Heart left ventricle (tissue), 16 donors: ENCODE measurements around the gene INSIG2. TPM values are rescaled to one million over a fixed set of nuclear protein-coding genes. Genes with fewer than 3 reads are reported as not detected.

ENCODE experiments used
- ATAC-seq, 4 donors: fragments of 200-7000 bp; cut with Tn5 transposase; one replicate each; pipeline ENCODE4 v1.9.1; 2020 to 2022; ENCODE audit warnings: moderate library complexity in 4 of 4, mild to moderate bottlenecking in 3 of 4, moderate number of reproducible peaks in 1 of 4
- DNase-seq, 5 donors: peaks; one replicate each; pipeline ENCODE4 v3.0.0-alpha.2; 2020
- H3K27ac ChIP-seq, 12 donors: fragments of 200-600 bp; sonication (generic) in 4 of 12; one replicate each; pipeline versions ENCODE4 v1.5.0 to v1.8.0; 2016 to 2022; ENCODE audit warnings: mild to moderate bottlenecking in 2 of 12
- H3K27me3 ChIP-seq, 9 donors: fragments of 200-600 bp; sonication (generic) in 2 of 9; one replicate each; pipeline versions ENCODE4 v1.5.1 to v1.8.0; 2016 to 2022; ENCODE audit warnings: mild to moderate bottlenecking in 3 of 9
- H3K36me3 ChIP-seq, 9 donors: fragments of 200-600 bp; sonication (generic) in 2 of 9; one replicate each; pipeline versions ENCODE4 v1.5.0 to v1.8.0; 2018 to 2022; ENCODE audit warnings: mild to moderate bottlenecking in 2 of 9
- H3K4me1 ChIP-seq, 12 donors: fragments of 200-600 bp; sonication (generic) in 4 of 12; one replicate each; pipeline versions ENCODE4 v1.5.0 to v1.8.0; 2016 to 2022; ENCODE audit warnings: mild to moderate bottlenecking in 3 of 12
- H3K4me3 ChIP-seq, 12 donors: fragments of 200-600 bp; sonication (generic) in 4 of 12; one replicate each; pipeline versions ENCODE4 v1.5.0 to v1.8.0; 2017 to 2022; ENCODE audit warnings: mild to moderate bottlenecking in 9 of 12, moderate library complexity in 4 of 12
- H3K9me3 ChIP-seq, 12 donors: fragments of 200-600 bp; sonication (generic) in 4 of 12; one replicate each; pipeline versions ENCODE4 v1.5.0 to v1.8.0; 2016 to 2022; ENCODE audit warnings: mild to moderate bottlenecking in 1 of 12
- CTCF ChIP-seq, 12 donors: fragments of 200-600 bp; sonication (generic) in 4 of 12; IDR thresholded peaks; one replicate each; pipeline versions ENCODE4 v1.5.0 to v1.8.0; 2018 to 2022; ENCODE audit warnings: antibody characterized with exemption in 12 of 12, mild to moderate bottlenecking in 5 of 12
- POLR2A ChIP-seq, 2 donors: fragments of 450-650 bp; IDR thresholded peaks; one replicate each; pipeline ENCODE4 v1.6.1; 2017; ENCODE audit warnings: antibody characterized with exemption in 2 of 2, mild to moderate bottlenecking in 2 of 2, moderate library complexity in 2 of 2
- WGBS, 4 donors: extraction: QIAGEN DNeasy Blood & Tissue Kit in 2 of 4; methylation state at CpG; one replicate each; pipeline versions ENCODE4 v1.1.5 to v1.1.7; 2013 to 2018; 5-methylcytosine and 5-hydroxymethylcytosine counted together
- intact Hi-C, 10 donors: fragments of 100-400 bp; cut with DNase I; formaldehyde crosslinking; loops; one replicate each; pipeline versions ENCODE4 v1.11.1 to v1.14.2; 2022
- polyA plus RNA-seq, 2 donors: library from polyadenylated mRNA; stranded (reverse); fragments of 200-250 nt; gene quantifications; one replicate each; pipeline ENCODE4 v1.2.3, GENCODE V29; 2013
- total RNA-seq, 9 donors: library from RNA; depleted of rRNA in 2 of 9; stranded (reverse); fragments of >200 nt in 2 of 9; fragmentation: NEBNext Ultra II Directional in 3 of 9; extraction: Animal tissue kit (Norgen Biotek cat#: 25700) in 3 of 9; gene quantifications; one replicate each; pipeline versions ENCODE4 v1.1.0 to v1.2.4, GENCODE V29; 2016 to 2023
- donor health status: ischemic (EF 13 %, LVEDD 7.1; RV severe dilation, severe dysfunction).
- donor health status: healthy with polysubstance abuse.
- donor health status: DM: no; HTN: yes; CAD: no.
- donor health status: DM: no; HTN: no; CAD: no.
- donor health status: ischemic (EF 25% LVEDD 6.9; RV normal size, moderate dysfunction).
- donor health status: ischemic (EF 25% LVEDD 5.7; RV mildly dilated, moderate dysfunction).
- donor health status: healthy.
- donor health status: DM: yes; HTN: yes; CAD: no.
- donor health status: ischemic (EF 35%, LVEDD 5.7; RV mildly dilated, moderate dysfunction).
- donor health status: nonischemic (EF 11% LVEDD 7.7; RV severe dilation, severe dysfunction).
- donor health status: DM: yes; HTN: yes; CAD: no.
- donor health status: PGD.
- donor health status: ischemic (EF 29% LVEDD 5.4; RV normal size, mild dysfunction).
- donor health status: nonischemic (EF 23%, LVEDD 6.1; RV moderate dilation, normal function).

The INSIG2 gene
- total and polyA plus RNA-seq, 11 donors = 6.5 to 16.4 (median 13.7) TPM

GRCh38 chr2:118044854-118045253, 43.4 kb upstream of the INSIG2 start:
- no peak for DNase-seq
- Histone ChIP-seq H3K4me1 (peaks cover 0 to 6% (median 0%) of the 10 kb centered on the region in 12 donors), H3K27me3 (peaks cover 0 to 61% (median 11%) of the 10 kb centered on the region in 9 donors), H3K36me3 (no peaks in the 10 kb centered on the region), H3K4me3 (no peak overlapping the region), H3K9me3 (no peaks in the 10 kb centered on the region), H3K27ac (no peak overlapping the region)
- ATAC-seq = no peak
- 79 to 96% (median 87%) methylated on average over 2 of the region's 2 CpGs for WGBS, 4 donors
- intact Hi-C loops = loop anchor here in 9 of 10 donors (2.0 to 10.0 kb wide), 7 partner anchors 160 to 817 kb away; no protein-coding TSS in a partner anchor
- TF ChIP-seq POLR2A (IDR thresholded peaks at IDR 0.05) (no peak), CTCF (IDR thresholded peaks at IDR 0.05) (no peak)

- no peaks in the 10 kb centered on the region for H3K9me3 ChIP-seq
- H3K4me1 ChIP-seq = peaks cover 0 to 6% (median 0%) of the 10 kb centered on the region in 12 donors
- TF ChIP-seq CTCF (IDR thresholded peaks at IDR 0.05) (no peak), POLR2A (IDR thresholded peaks at IDR 0.05) (no peak)
- no peak overlapping the region for H3K27ac ChIP-seq
- WGBS, 4 donors = 73 to 84% (median 80%) methylated on average over 1 of the region's 1 CpG
- intact Hi-C loops = loop anchor here in 9 of 10 donors (2.0 to 10.0 kb wide), 7 partner anchors 160 to 817 kb away; no protein-coding TSS in a partner anchor
- H3K27me3 ChIP-seq = peaks cover 0 to 66% (median 11%) of the 10 kb centered on the region in 9 donors
- no peak overlapping the region for H3K4me3 ChIP-seq
- ATAC-seq = no peak
- no peaks in the 10 kb centered on the region for H3K36me3 ChIP-seq
- DNase-seq = no peak
These were observed 43.0 kb upstream of the INSIG2 start for GRCh38 chr2:118045286-118045685.

- DNase-seq = no peak
- Histone ChIP-seq H3K4me1 (peaks cover 0 to 6% (median 0%) of the 10 kb centered on the region in 12 donors), H3K27ac (no peak overlapping the region), H3K27me3 (peaks cover 0 to 63% (median 13%) of the 10 kb centered on the region in 9 donors), H3K4me3 (peak overlapping the region in 1 of 12 donors; percentile 0), H3K36me3 (no peaks in the 10 kb centered on the region), H3K9me3 (no peaks in the 10 kb centered on the region)
- peak in 1 of 4 donors; percentile 43 for ATAC-seq
- intact Hi-C loops = loop anchor here (2.0 to 10.0 kb wide), 8 partner anchors 158 to 818 kb away; no protein-coding TSS in a partner anchor
- peak; percentile 24 to 73 (median 54) for TF ChIP-seq CTCF (IDR thresholded peaks at IDR 0.05)
- no peak for TF ChIP-seq POLR2A (IDR thresholded peaks at IDR 0.05)
- WGBS, 4 donors = 9 to 11% (median 10%) methylated on average over 4 of the region's 4 CpGs
These were observed 41.5 kb upstream of the INSIG2 start for GRCh38 chr2:118046634-118047210.

GRCh38 chr2:118047380-118047826, 40.9 kb upstream of the INSIG2 start:
- peak overlapping the region in 1 of 12 donors; percentile 0 for H3K4me3 ChIP-seq

More at GRCh38 chr2:118047380-118047826, 40.9 kb upstream of the INSIG2 start:
- Histone ChIP-seq H3K4me1 (peaks cover 0 to 6% (median 0%) of the 10 kb centered on the region in 12 donors), H3K36me3 (no peaks in the 10 kb centered on the region), H3K27me3 (peaks cover 0 to 62% (median 13%) of the 10 kb centered on the region in 9 donors), H3K9me3 (no peaks in the 10 kb centered on the region), H3K27ac (no peak overlapping the region)
- intact Hi-C loops = loop anchor here (2.0 to 10.0 kb wide), 8 partner anchors 157 to 817 kb away; no protein-coding TSS in a partner anchor
- DNase-seq (no peak), ATAC-seq (no peak)
- WGBS, 4 donors = 48 to 60% (median 53%) methylated on average over 3 of the region's 3 CpGs
- TF ChIP-seq CTCF (IDR thresholded peaks at IDR 0.05) = no peak
- TF ChIP-seq POLR2A (IDR thresholded peaks at IDR 0.05) = no peak
